GM21528 (cell line): ENCODE data around the gene SMIM36.
"Not testable (repeated sequence)": the region's sequence is repeated elsewhere in the genome, so short reads cannot be mapped to it uniquely, and the experiment has no call there.

Experiments used
- ATAC-seq: cut with Tn5 transposase; IDR thresholded peaks from one replicate; pipeline ENCODE4 v1.9.1; 2021; ENCODE audit warnings: mild to moderate bottlenecking, moderate library complexity; ENCODE audit not compliant: unreplicated experiment, low FRiP score

Gene SMIM36

GRCh38 chr17:55458287-55458900, 52.9 kb downstream of the SMIM36 start:
- no peak for ATAC-seq

GRCh38 chr17:55456307-55457240, 54.7 kb downstream of the SMIM36 start:
- ATAC-seq = no peak

- ATAC-seq = no peak
Observed at GRCh38 chr17:55454906-55455474, 56.3 kb downstream of the SMIM36 start.

- no peak for ATAC-seq
Observed at GRCh38 chr17:55453839-55454557, 57.3 kb downstream of the SMIM36 start.

- peak; percentile 63 for ATAC-seq
Observed at GRCh38 chr17:55452139-55452790, 59.0 kb downstream of the SMIM36 start.

- ATAC-seq = no peak
Observed at GRCh38 chr17:55451758-55452138, 59.5 kb downstream of the SMIM36 start.

- no peak for ATAC-seq
Observed at GRCh38 chr17:55451203-55451641, 60.0 kb downstream of the SMIM36 start.

- no peak for ATAC-seq
Observed at GRCh38 chr17:55450232-55450825, 60.9 kb downstream of the SMIM36 start.

GRCh38 chr17:55448681-55449080, 62.6 kb downstream of the SMIM36 start:
- ATAC-seq = no peak

- ATAC-seq = no peak
Observed at GRCh38 chr17:55446581-55447205, 64.6 kb downstream of the SMIM36 start.

- ATAC-seq = not testable (repeated sequence)
Observed at GRCh38 chr17:55446004-55446403, 65.2 kb downstream of the SMIM36 start.

GRCh38 chr17:55444471-55445441, 66.5 kb downstream of the SMIM36 start:
- ATAC-seq = peak; percentile 80

GRCh38 chr17:55443904-55444303, 67.3 kb downstream of the SMIM36 start:
- no peak for ATAC-seq

- ATAC-seq = no peak
Observed at GRCh38 chr17:55442953-55443683, 68.1 kb downstream of the SMIM36 start.

GRCh38 chr17:55442462-55442861, 68.8 kb downstream of the SMIM36 start:
- ATAC-seq = no peak

- ATAC-seq = no peak
Observed at GRCh38 chr17:55441544-55441943, 69.7 kb downstream of the SMIM36 start.

GRCh38 chr17:55440391-55440790, 70.9 kb downstream of the SMIM36 start:
- no peak for ATAC-seq

- peak; percentile 68 for ATAC-seq
Observed at GRCh38 chr17:55437159-55437605, 74.1 kb downstream of the SMIM36 start.
